ENCODE measurements around the gene CUBN. TPM values are rescaled to one million over a fixed set of nuclear protein-coding genes. Genes with fewer than 3 reads are reported as not detected.

The CUBN gene
- total RNA-seq, 1 experiment from 2014 or later = 0.34 TPM

- Histone ChIP-seq H3K27me3 (no peaks in the 10 kb centered on the region), H3K4me1 (no peaks in the 10 kb centered on the region), H3K27ac (no peak overlapping the region), H3K4me3 (no peak overlapping the region), H3K9me3 (replicated peaks) (no peaks in the 10 kb centered on the region), H3K36me3 (no peaks in the 10 kb centered on the region)
- DNase-seq = no peak
These were observed 340.8 kb downstream of the CUBN start for GRCh38 chr10:16788778-16789177.

- Histone ChIP-seq H3K4me3 (no peak overlapping the region), H3K4me1 (no peaks in the 10 kb centered on the region), H3K36me3 (no peaks in the 10 kb centered on the region), H3K27me3 (no peaks in the 10 kb centered on the region), H3K27ac (no peak overlapping the region), H3K9me3 (replicated peaks) (no peaks in the 10 kb centered on the region)
- DNase-seq = no peak
These were observed 341.5 kb downstream of the CUBN start for GRCh38 chr10:16788125-16788524.

GRCh38 chr10:16787361-16787791, 342.2 kb downstream of the CUBN start:
- no peak overlapping the region for H3K27ac ChIP-seq
- no peak overlapping the region for H3K4me3 ChIP-seq
- no peaks in the 10 kb centered on the region for H3K9me3 ChIP-seq (replicated peaks)

DNA sequence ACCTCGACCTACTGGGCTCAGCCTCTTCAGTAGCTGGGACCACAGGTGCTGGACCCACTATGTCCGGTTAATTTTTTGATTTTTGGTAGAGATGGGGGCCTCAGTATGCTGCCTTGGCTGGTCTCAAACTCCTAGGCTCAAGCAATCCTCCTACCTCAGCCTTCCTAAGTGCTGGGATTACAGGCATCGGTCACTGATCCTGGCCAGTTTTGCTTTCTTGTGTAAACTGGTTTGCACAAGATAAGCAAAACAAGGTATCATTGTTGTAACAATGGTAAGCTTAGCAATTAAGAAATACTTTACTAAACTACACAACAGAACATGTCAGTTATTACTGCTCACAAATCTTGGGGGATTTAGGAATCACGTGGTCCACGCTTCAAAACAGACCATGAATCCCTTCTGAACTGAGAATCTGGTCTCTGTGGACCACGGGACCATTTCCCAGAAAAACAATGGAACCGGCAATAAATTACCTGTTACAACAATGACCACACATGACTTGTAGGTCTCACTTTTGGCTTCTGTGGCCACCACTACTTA, 349.2 kb downstream of the CUBN start:
- no peak for DNase-seq
- Histone ChIP-seq H3K27ac (no peak overlapping the region), H3K36me3 (no peaks in the 10 kb centered on the region), H3K9me3 (replicated peaks) (no peaks in the 10 kb centered on the region), H3K4me1 (no peaks in the 10 kb centered on the region), H3K4me3 (no peak overlapping the region), H3K27me3 (no peaks in the 10 kb centered on the region)

More at GRCh38 chr10:16787361-16787791, 342.2 kb downstream of the CUBN start:
- Histone ChIP-seq H3K27me3 (no peaks in the 10 kb centered on the region), H3K4me1 (no peaks in the 10 kb centered on the region), H3K36me3 (no peaks in the 10 kb centered on the region)
- DNase-seq = no peak

GRCh38 chr10:16779384-16779915, 350.2 kb downstream of the CUBN start:
- DNase-seq = no peak
- Histone ChIP-seq H3K9me3 (replicated peaks) (no peaks in the 10 kb centered on the region), H3K4me3 (no peak overlapping the region), H3K27ac (no peak overlapping the region), H3K4me1 (no peaks in the 10 kb centered on the region), H3K27me3 (no peaks in the 10 kb centered on the region), H3K36me3 (no peaks in the 10 kb centered on the region)

GRCh38 chr10:16777473-16778370, 351.9 kb downstream of the CUBN start:
- no peaks in the 10 kb centered on the region for H3K4me1 ChIP-seq
- H3K4me3 ChIP-seq = no peak overlapping the region
- no peaks in the 10 kb centered on the region for H3K9me3 ChIP-seq (replicated peaks)
- DNase-seq = peak in 1 of 2 experiments; percentile 70
- no peaks in the 10 kb centered on the region for H3K36me3 ChIP-seq
- H3K27me3 ChIP-seq = no peaks in the 10 kb centered on the region
- no peak overlapping the region for H3K27ac ChIP-seq

DNA sequence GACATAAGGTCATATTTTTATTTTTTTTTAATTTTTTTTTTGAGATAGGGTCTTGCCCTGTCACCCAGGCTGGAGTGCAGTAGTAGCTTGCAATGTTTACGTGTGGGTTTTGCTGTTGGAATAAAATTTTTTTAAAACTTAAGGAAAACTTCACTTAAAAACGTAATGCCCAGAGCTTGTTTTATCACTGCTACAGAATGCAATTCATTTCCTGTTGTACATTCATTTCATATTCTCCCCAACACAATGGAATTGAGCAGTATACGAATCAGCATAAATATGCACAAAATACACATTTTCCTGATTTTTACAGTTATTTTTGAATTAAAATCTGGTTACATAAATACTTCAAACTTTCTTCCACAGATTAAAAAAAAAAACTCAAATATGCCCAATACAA, 352.7 kb downstream of the CUBN start:
- no peaks in the 10 kb centered on the region for H3K4me1 ChIP-seq
- H3K27ac ChIP-seq = no peak overlapping the region
- H3K9me3 ChIP-seq (replicated peaks) = no peaks in the 10 kb centered on the region
- no peaks in the 10 kb centered on the region for H3K36me3 ChIP-seq
- H3K27me3 ChIP-seq = no peaks in the 10 kb centered on the region
- DNase-seq = no peak
- no peak overlapping the region for H3K4me3 ChIP-seq

Other genes starting within 250 kb of the CUBN start
- 10.8 and 11.9 TPM in 2 replicates for gene TRDMT1, start 71.9 kb upstream of the CUBN start, total RNA-seq (2014; rRNA removed; shearing (Covaris generic))
- gene VIM, start 98.4 kb upstream of the CUBN start, total RNA-seq (2014; rRNA removed; shearing (Covaris generic)) = 1,733 and 1,784 TPM in 2 replicates